ENCODE results near the gene ARAP2. TPM values are rescaled to one million over a fixed set of nuclear protein-coding genes. Genes with fewer than 3 reads are reported as not detected.

Gene ARAP2
- total and polyA plus RNA-seq, 9 of the 15 experiments (the other 6 are each of a cell fraction or from before 2014, with no cell fraction given): 0.03 to 0.35 (median 0.11) TPM; not detected in 4

DNA sequence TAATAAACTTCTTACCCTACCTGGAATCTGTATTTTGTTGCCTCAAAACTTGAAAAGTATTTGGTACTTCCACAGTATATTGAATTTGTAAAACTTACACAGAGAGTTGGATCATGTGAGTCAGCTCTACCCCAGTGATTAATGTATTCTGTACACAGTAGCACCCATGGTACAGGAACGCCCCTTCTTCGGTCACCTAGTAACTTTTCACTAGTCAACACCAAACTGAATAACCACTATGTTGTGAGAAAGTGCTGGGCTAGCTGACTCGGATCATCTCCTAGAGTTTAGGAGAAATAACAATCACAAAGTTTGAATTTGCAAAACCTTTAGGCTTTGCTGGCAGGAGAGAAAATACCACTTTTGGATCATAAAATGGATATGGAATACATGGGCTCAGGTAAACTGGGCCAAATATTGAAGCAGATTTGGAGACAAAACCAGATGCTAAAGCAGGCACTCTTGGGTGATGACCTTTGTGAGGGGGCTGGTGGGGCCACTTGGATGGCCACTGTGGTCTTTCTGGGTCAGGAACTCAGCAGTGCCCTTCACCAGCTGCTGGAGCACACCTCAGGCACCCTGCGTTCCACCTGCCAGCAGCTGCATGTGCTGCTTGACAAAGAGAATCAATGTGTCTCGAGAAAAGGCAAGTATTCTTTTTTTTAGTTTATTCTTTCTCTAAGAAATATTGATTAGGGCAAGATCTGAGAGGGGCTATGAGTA lies 37.2 kb upstream of the ARAP2 start, which contains the start of gene DTHD1:
Gene DTHD1, plus strand, starts transcription at position 233 of the 723 bp plus-strand sequence. Its CDS starts 143 bp downstream, at position 376.
- intact Hi-C loops (cut with micrococcal nuclease): no loop called here

More for the DNA sequence above, 37.2 kb upstream of the ARAP2 start, which contains the start of gene DTHD1:
- 3% methylated on average over 5 of the region's 5 CpGs for WGBS (ENCODE audit: insufficient coverage, low coverage, missing lambda C conversion rate)
- Histone ChIP-seq H3K9me3 (replicated peaks; ENCODE audit: control insufficient read depth, insufficient read depth, low read depth, low read length) (no peaks in the 10 kb centered on the region), H3K9me1 (ENCODE audit: control insufficient read depth, insufficient read depth, low read length) (no peaks in the 10 kb centered on the region), H3K4me3 (no peak within 1 kb of the TSS), H3K9ac (ENCODE audit: insufficient read depth in 1 of 2, low read depth in 2 of 2, low read length in 2 of 2) (no peak within 1 kb of the TSS), H3K4me2 (ENCODE audit: insufficient read depth, low read length) (no peak within 1 kb of the TSS), H3K4me1 (replicated peaks in 1 of 2; ENCODE audit: control insufficient read depth in 2 of 2, insufficient read depth in 2 of 2, low read length in 2 of 2) (no peaks in the 10 kb centered on the region), H3K27me3 (ENCODE audit: control insufficient read depth in 2 of 2, insufficient read depth in 2 of 2, low read length in 2 of 2) (no peaks in the 10 kb centered on the region), H3K36me3 (ENCODE audit: control insufficient read depth, insufficient read depth, low read length) (no peaks in the 10 kb centered on the region), H3K79me2 (ENCODE audit: control insufficient read depth, insufficient read depth, low read length) (no peaks in the 10 kb centered on the region), H4K20me1 (replicated peaks; ENCODE audit: control insufficient read depth, insufficient read depth, low read length) (no peaks in the 10 kb centered on the region), H2AFZ (ENCODE audit: low read depth, low read length) (no peak within 1 kb of the TSS), H3K27ac (ENCODE audit: extremely low read depth, low read depth, low read length) (no peak within 1 kb of the TSS)
- FAIRE-seq (no peak), DNase-seq (ENCODE audit: extremely low read depth in 1 of 4, low spot score in 3 of 4) (no peak), ATAC-seq (no peak)
- POLR2A ChIA-PET: no interaction called here
- CTCF ChIA-PET (ENCODE audit: low intra/inter-chr PET ratio): no interaction called here
- TF ChIP-seq MED1 (CRISPR knock-in tag; IDR thresholded peaks at IDR 0.05; ENCODE audit: borderline replicate concordance) (no peak), SAFB2 (IDR thresholded peaks at IDR 0.05; ENCODE audit: borderline replicate concordance, low read depth, low read length, severe bottlenecking) (no peak), ZNF57 (CRISPR knock-in tag; IDR thresholded peaks at IDR 0.05) (no peak), USF1 (CRISPR knock-in tag; IDR thresholded peaks at IDR 0.05) (no peak), ZNF518B (CRISPR knock-in tag; IDR thresholded peaks at IDR 0.05) (no peak), RBM17 (IDR thresholded peaks at IDR 0.05; ENCODE audit: borderline replicate concordance, low read depth, low read length) (no peak)
- TF ChIP-seq, protein P1, sequence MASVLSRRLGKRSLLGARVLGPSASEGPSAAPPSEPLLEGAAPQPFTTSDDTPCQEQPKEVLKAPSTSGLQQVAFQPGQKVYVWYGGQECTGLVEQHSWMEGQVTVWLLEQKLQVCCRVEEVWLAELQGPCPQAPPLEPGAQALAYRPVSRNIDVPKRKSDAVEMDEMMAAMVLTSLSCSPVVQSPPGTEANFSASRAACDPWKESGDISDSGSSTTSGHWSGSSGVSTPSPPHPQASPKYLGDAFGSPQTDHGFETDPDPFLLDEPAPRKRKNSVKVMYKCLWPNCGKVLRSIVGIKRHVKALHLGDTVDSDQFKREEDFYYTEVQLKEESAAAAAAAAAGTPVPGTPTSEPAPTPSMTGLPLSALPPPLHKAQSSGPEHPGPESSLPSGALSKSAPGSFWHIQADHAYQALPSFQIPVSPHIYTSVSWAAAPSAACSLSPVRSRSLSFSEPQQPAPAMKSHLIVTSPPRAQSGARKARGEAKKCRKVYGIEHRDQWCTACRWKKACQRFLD (CRISPR knock-in tag; IDR thresholded peaks at IDR 0.05): no peak
- in situ Hi-C loops (cut with MboI): no loop called here
- BruUV-seq (replicated peaks): no TSS peak
